SK-N-MC (cell line): ENCODE data around the gene AGBL1.

Source experiments
- EZH2 ChIP-seq: fragments of 200-600 bp; sonication (generic); IDR thresholded peaks from one replicate; pipeline ENCODE4 v1.6.1; 2017; ENCODE audit warnings: antibody characterized with exemption
- FOXP2 ChIP-seq: optimal IDR thresholded peaks from 2 replicates; pipeline ENCODE3; 2011; ENCODE audit warnings: mild to moderate bottlenecking, moderate library complexity; ENCODE audit not compliant: insufficient read depth; ENCODE audit errors: extremely low read length, control extremely low read depth
- POLR2AphosphoS5 ChIP-seq: IDR thresholded peaks from 2 replicates; pipeline ENCODE4 v1.6.1; 2012; ENCODE audit warnings: mild to moderate bottlenecking, low read depth, low read length, borderline replicate concordance

- TF ChIP-seq EZH2 = no peak
- TF ChIP-seq POLR2AphosphoS5 = no peak
- no peak for TF ChIP-seq FOXP2
Measured at GRCh38 chr15:86759800-86760523, 680.3 kb downstream of the AGBL1 start.
